NCI-H1436 treated with DMSO at 0.1 percent for 48 hours (cell line): ENCODE data around the gene PPP3CB.
"Not testable (repeated sequence)": the region's sequence is repeated elsewhere in the genome, so short reads cannot be mapped to it uniquely, and the experiment has no call there.

Experiments used
- DNase-seq: peaks from one replicate; lab custom pipeline; 2025; lab: John Stamatoyannopoulos, UW

Gene PPP3CB

DNA sequence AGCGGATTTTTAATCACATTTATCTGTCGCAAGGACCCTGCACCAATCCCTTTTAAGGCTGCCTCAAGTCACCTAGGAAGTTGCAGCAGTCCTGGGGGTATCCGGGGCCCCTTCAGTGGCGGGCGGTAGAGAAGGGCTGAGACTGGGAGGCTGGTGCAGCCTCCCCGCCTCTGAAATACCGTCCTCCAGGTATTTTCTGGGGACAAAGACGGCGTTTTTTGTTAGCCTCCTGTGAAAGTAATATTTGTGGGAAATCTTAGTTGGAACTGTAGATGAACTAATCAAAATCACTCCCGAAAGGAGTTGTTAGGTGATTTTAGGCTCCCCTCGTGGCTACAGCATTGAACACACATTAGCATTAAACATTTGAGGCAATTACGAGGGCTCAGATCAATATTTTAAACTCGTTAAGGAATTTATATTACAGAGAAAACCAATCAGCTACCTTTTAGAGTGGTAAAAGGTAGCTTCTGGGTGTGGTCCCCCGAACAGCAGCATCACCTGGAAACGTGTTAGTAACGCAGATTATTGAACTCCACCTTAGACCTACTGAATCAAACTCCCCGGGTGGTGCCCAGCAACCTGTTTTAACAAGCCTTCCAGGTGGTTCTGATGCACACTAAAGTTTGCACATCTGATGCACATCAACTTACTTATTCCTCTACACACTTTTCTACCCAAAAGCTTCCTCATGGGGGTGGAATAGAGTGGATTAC is 81.4 kb downstream of the PPP3CB start:
- no peak for DNase-seq

- peak; percentile 33 for DNase-seq
These were observed 82.1 kb downstream of the PPP3CB start, which contains the start of gene ANXA7 for GRCh38 chr10:73413528-73414229. Gene ANXA7 (minus strand): TSS chr10:73414058. CDS start chr10:73400856, 13,202 bp downstream.

GRCh38 chr10:73413108-73413527 is 82.7 kb downstream of the PPP3CB start:
- no peak for DNase-seq

GRCh38 chr10:73410897-73411296 is 84.9 kb downstream of the PPP3CB start:
- no peak for DNase-seq

GRCh38 chr10:73408978-73409521 is 86.8 kb downstream of the PPP3CB start:
- DNase-seq = no peak

DNA sequence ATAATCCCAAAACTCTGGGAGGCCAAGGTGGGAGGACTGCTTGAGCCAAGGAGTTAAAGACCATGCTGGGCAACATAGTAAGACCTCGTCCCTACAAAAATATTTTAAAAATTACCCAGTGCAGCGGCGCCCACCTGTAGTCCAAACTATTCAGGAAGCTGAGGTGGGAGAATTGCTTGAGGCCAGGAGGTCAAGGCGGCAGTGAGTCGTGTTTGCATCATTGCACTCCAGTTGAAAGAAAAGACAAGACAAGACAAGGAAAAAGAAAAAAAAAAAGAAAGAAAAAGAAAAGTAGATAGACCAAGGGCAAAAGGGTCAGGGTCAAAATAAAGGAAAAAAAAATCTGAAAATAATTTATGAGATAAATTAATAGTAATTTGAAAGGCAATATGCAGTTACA is 87.8 kb downstream of the PPP3CB start:
- no peak for DNase-seq

DNA sequence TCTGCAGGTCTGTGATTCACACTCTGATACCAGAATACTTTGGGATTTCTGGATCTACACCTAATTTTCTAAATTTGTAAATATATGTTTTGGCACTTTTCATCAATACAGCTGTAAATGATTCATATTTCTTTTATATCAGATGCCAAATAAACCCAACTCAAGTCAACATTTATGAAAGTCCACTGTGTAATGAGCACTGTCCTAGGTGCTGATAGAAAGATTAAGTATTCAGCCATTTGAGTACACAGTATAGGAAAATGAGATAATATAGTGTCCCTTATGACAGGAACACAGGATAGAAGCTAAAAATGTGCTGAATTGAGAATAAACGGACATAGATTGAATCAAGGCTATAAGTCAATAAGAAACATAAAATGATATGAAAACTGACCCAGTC is 88.3 kb downstream of the PPP3CB start:
- DNase-seq = no peak

DNA sequence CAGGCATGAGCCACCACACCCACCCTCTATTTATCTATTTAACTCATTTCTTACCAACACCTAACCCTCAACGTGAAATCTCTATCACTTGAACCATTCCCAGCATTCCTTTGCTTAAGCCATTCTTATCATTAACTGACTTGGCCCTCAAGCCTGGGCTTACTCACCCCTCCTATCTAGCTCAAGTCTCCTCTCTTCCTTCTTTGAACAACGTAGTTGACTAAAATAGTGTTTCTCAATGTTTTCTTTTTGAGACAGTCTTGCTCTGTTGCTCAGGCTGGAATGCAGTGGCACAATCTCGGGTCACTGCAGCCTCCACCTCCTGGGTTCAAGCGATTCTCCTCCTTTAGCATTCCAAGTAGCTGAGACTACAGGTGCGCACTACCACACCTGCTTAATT is 89.0 kb downstream of the PPP3CB start:
- no peak for DNase-seq

GRCh38 chr10:73405556-73405955 is 90.3 kb downstream of the PPP3CB start:
- DNase-seq = no peak

DNA sequence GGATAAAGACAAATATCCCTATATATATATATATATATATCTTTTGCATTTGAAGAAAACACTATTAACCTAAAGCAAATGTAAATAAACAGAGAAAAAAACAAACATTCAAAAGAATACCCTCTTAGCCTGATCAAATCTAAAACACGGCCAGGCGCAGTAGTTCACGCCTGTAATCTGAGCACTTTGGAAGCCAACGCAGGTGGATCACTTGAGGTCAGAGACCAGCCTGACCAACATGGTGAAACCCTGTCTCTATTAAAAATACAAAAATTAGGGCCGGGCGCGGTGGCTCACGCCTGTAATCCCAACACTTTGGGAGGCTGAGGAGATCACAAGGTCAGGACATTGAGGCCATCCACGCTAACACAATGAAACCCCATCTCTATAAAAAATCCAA is 91.1 kb downstream of the PPP3CB start:
- DNase-seq = no peak

DNA sequence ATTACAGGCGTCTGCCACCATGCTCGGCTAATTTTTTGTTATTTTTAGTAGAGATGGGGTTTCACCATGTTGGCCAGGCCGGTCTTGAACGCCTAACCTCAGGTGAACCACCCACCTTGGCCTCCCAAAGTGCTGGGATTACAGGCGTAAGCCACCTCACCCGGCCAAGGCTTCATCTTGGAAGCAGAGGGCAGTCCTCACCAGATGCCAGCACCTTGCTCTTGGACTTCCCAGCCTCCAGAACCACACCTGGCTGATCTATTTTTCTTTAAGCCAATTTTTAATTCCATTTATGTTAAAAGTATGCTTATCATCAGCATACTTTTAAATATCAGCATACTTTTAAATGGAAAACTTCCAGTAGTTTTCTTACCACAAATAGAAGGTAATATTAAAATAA is 94.2 kb downstream of the PPP3CB start:
- DNase-seq = no peak

GRCh38 chr10:73399063-73399462 is 96.8 kb downstream of the PPP3CB start:
- DNase-seq = no peak

DNA sequence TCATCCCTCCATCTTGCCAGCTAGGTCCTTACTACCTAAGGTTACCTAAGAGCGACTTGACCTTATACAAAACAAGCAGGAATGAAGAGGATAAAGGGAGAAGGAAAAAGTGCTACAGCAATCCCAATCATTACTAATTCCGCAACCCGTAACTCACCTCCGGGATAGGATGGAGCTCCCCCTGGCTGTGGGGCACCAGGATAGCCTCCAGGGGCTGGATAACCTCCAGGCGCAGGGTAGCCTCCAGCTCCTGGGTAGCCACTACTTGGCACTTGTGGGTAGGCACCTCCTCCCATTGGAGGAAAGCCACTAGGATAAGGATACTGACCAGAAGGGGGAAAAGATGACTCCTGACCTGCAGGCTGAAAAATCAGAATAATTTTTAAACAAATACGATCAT is 97.8 kb downstream of the PPP3CB start:
- DNase-seq = no peak

DNA sequence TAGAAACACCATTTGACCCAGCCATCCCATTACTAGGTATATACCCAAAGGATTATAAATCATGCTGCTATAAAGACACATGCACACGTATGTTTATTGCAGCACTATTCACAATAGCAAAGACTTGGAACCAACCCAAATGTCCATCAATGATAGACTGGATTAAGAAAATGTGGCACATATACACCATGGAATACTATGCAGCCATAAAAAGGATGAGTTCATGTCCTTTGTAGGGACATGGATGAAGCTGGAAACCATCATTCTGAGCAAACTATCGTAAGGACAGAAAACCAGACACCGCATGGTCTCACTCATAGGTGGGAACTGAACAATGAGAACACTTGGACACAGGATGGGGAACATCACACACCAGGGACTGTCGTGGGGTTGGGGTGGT is 101.5 kb downstream of the PPP3CB start:
- not testable (repeated sequence) for DNase-seq

GRCh38 chr10:73388228-73388627 is 107.6 kb downstream of the PPP3CB start:
- no peak for DNase-seq

GRCh38 chr10:73386583-73386982 is 109.2 kb downstream of the PPP3CB start:
- no peak for DNase-seq
